AG08395 (cell line): ENCODE results near the gene CCDC192.
"Not testable (repeated sequence)": the region's sequence is repeated elsewhere in the genome, so short reads cannot be mapped to it uniquely, and the experiment has no call there.

ENCODE experiments used
- DNase-seq: peaks from one replicate; pipeline ENCODE4 v3.0.0; 2012; ENCODE audit warnings: mixed read lengths, low spot score

The CCDC192 gene

GRCh38 chr5:127699416-127699815 is 3.8 kb upstream of the CCDC192 start:
- DNase-seq = no peak

- no peak for DNase-seq
Observed at GRCh38 chr5:127700237-127700766, 2.9 kb upstream of the CCDC192 start.

- no peak for DNase-seq
Observed at GRCh38 chr5:127702434-127702833, 757 bp upstream of the CCDC192 start.

GRCh38 chr5:127705120-127705892 is 2.1 kb downstream of the CCDC192 start:
- DNase-seq = peak; percentile 46

- no peak for DNase-seq
Observed at GRCh38 chr5:127706691-127707090, 3.5 kb downstream of the CCDC192 start.

GRCh38 chr5:127707209-127707608 is 4.0 kb downstream of the CCDC192 start:
- DNase-seq = no peak

GRCh38 chr5:127713083-127713482 is 9.9 kb downstream of the CCDC192 start:
- DNase-seq = not testable (repeated sequence)

GRCh38 chr5:127718181-127718580 is 15.0 kb downstream of the CCDC192 start:
- DNase-seq = no peak

GRCh38 chr5:127723571-127723970 is 20.4 kb downstream of the CCDC192 start:
- no peak for DNase-seq

- no peak for DNase-seq
Observed at GRCh38 chr5:127725673-127726072, 22.5 kb downstream of the CCDC192 start.

GRCh38 chr5:127732963-127733362 is 29.8 kb downstream of the CCDC192 start:
- DNase-seq = no peak

GRCh38 chr5:127739348-127739747 is 36.2 kb downstream of the CCDC192 start:
- DNase-seq = not testable (repeated sequence)

- no peak for DNase-seq
Observed at GRCh38 chr5:127739807-127740384, 36.7 kb downstream of the CCDC192 start.

GRCh38 chr5:127741412-127741811 is 38.2 kb downstream of the CCDC192 start:
- DNase-seq = no peak

GRCh38 chr5:127744241-127744640 is 41.0 kb downstream of the CCDC192 start:
- no peak for DNase-seq

- DNase-seq = no peak
Observed at GRCh38 chr5:127746756-127747155, 43.6 kb downstream of the CCDC192 start.

GRCh38 chr5:127752503-127753265 is 49.5 kb downstream of the CCDC192 start:
- DNase-seq = not testable (repeated sequence)

GRCh38 chr5:127754259-127754658 is 51.1 kb downstream of the CCDC192 start:
- DNase-seq = no peak

- no peak for DNase-seq
Observed at GRCh38 chr5:127754706-127755105, 51.5 kb downstream of the CCDC192 start.

- DNase-seq = peak; percentile 57
Observed at GRCh38 chr5:127757576-127757975, 54.4 kb downstream of the CCDC192 start.

- DNase-seq = peak; percentile 3
Observed at GRCh38 chr5:127758766-127759283, 55.6 kb downstream of the CCDC192 start.

- no peak for DNase-seq
Observed at GRCh38 chr5:127761869-127762268, 58.7 kb downstream of the CCDC192 start.
